Measurements from ENCODE around the gene S100Z. TPM values are rescaled to one million over a fixed set of nuclear protein-coding genes. Genes with fewer than 3 reads are reported as not detected.
"Not testable (repeated sequence)": the region's sequence is repeated elsewhere in the genome, so short reads cannot be mapped to it uniquely, and the experiment has no call there.

S100Z gene
- total and polyA plus RNA-seq, 7 donors: 0.25 to 0.69 (median 0.60) TPM; not detected in 4

DNA sequence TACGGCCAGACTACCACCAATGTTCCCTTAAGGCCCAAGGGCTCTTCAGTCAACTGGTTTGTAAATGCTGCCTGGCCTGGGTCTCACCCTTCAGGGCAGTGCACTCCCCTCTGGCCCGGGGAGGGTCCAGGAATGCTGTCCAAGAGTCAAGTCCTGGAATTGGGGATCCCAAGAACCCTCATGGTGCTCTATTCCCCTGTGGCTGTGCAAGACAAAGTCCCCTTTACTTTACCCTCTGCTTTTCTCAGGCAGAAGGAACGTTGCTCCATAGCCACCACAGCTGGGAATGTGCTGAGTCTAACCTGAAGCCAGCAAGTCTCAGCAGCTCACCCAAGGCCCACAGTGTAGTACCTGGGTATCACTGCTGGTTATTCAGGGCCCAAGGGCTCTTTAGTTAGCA is 51.7 kb downstream of the S100Z start:
- TF ChIP-seq, protein P1, sequence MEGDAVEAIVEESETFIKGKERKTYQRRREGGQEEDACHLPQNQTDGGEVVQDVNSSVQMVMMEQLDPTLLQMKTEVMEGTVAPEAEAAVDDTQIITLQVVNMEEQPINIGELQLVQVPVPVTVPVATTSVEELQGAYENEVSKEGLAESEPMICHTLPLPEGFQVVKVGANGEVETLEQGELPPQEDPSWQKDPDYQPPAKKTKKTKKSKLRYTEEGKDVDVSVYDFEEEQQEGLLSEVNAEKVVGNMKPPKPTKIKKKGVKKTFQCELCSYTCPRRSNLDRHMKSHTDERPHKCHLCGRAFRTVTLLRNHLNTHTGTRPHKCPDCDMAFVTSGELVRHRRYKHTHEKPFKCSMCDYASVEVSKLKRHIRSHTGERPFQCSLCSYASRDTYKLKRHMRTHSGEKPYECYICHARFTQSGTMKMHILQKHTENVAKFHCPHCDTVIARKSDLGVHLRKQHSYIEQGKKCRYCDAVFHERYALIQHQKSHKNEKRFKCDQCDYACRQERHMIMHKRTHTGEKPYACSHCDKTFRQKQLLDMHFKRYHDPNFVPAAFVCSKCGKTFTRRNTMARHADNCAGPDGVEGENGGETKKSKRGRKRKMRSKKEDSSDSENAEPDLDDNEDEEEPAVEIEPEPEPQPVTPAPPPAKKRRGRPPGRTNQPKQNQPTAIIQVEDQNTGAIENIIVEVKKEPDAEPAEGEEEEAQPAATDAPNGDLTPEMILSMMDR (IDR thresholded peaks at IDR 0.05): no peak
- no peak for TF ChIP-seq POLR2AphosphoS5 (IDR thresholded peaks at IDR 0.05)
- Histone ChIP-seq H3K9me3 (peaks cover 0 to 17% (median 5%) of the 10 kb centered on the region in 4 donors), H3K36me3 (no peaks in the 10 kb centered on the region), H3K27me3 (no peaks in the 10 kb centered on the region), H3K4me3 (no peak overlapping the region), H3K4me1 (no peaks in the 10 kb centered on the region), H3K27ac (no peak overlapping the region)
- no peak for DNase-seq
- 70 to 83% methylated on average over 3 of the region's 3 CpGs for WGBS, 2 donors
- intact Hi-C loops (cut with DNase I): no loop called here

DNA sequence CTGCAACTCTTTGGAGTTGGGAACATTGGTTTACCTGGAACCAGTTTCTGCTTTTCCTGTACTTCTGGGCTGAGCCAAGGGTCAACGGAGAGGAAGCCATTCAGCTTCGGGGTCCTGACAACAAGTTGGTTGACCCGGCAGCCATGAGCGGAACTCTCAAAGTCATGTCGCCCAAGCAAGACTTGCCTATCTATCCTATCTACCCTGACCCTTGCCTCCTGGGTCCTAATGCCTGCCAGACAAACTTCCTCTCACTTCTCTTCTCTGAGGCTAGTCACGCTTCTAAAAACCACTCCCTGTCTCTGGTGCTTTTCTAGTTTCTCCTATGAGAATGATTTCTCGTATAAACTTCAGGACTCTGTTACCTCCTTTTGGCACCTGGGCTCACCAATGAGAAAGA is 58.4 kb downstream of the S100Z start:
- intact Hi-C loops (cut with DNase I): no loop called here
- Histone ChIP-seq H3K27ac (no peak overlapping the region), H3K4me1 (no peaks in the 10 kb centered on the region), H3K36me3 (no peaks in the 10 kb centered on the region), H3K9me3 (no peaks in the 10 kb centered on the region), H3K4me3 (no peak overlapping the region), H3K27me3 (no peaks in the 10 kb centered on the region)
- WGBS, 2 donors: 87 to 91% methylated on average over 7 of the region's 7 CpGs
- no peak for DNase-seq
- no peak for TF ChIP-seq POLR2A (IDR thresholded peaks at IDR 0.05)
- TF ChIP-seq EP300 (IDR thresholded peaks at IDR 0.05): no peak

DNA sequence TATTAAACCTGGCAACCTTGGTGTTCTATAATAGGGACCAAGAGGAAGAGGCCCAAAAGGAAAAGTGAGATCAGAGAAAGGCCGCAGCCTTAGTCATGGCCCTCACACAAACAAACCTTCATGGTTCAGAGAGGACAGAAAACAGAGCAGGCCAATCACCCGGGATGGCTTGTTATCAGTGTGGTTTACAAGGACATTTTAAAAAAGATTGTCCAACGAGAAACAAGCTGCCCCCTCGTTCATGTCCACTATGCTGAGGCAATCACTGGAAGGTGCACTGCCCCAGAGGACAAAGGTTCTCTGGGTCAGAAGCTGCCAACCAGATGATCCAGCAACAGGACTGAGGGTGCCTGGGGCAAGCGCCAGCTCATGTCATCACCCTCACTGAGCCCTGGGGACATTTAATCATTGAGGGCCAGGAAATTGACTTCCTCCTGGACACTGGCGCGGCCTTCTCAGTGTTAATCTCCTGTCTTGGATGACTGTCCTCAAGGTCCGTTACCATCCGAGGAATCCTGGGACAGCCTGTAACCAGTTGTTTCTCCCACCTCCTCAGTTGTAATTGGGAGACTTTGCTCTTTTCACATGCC is 60.6 kb downstream of the S100Z start:
- intact Hi-C loops (cut with DNase I); H3K27ac ChIP-seq; H3K4me1 ChIP-seq; H3K27me3 ChIP-seq; H3K9me3 ChIP-seq; H3K36me3 ChIP-seq; DNase-seq; H3K4me3 ChIP-seq: not testable (repeated sequence)
- 80 to 85% methylated on average over 9 of the region's 9 CpGs for WGBS, 2 donors

DNA sequence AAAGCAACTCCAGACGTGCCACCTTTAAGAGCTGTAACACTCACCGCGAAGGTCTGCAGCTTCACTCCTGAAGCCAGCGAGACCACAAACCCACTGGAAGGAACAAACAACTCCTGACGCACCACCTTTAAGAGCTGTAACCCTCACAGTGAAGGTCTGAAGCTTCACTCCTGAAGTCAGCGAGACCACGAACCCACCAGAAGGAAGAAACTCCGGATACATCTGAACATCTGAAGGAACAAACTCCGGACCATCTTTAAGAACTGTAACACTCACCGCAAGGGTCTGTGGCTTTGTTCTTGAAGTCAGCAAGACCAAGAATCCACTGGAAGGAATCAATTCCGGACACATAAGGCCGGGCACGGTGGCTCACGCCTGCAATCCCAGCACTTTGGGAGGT is 64.9 kb downstream of the S100Z start:
- intact Hi-C loops (cut with DNase I): not testable (repeated sequence)
- 86 to 89% methylated on average over 14 of the region's 14 CpGs for WGBS, 2 donors

DNA sequence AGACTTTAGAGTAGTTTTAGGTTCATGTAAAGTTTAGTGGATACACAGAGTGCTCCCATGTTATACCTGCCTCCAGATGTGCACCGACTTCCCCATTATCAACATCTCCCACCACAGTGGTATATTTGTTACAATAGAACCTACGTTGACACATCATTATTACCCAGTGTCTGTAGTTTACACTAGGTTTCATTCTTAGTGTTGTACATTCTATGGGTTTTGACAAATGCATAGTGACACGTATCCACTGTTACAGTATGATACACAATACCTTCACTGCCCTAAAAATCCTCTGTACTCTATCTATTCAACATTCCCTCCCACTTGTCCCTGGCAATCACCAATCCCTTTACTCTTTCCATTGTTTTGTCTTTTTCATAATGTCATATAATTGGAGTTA is 68.7 kb downstream of the S100Z start:
- TF ChIP-seq, protein P1 (IDR thresholded peaks at IDR 0.05): no peak
- TF ChIP-seq POLR2AphosphoS5 (IDR thresholded peaks at IDR 0.05): no peak
- TF ChIP-seq POLR2A (IDR thresholded peaks at IDR 0.05): no peak
- Histone ChIP-seq H3K36me3 (no peaks in the 10 kb centered on the region), H3K27me3 (no peaks in the 10 kb centered on the region), H3K27ac (no peak overlapping the region), H3K9me3 (peaks cover 0 to 4% (median 0%) of the 10 kb centered on the region in 4 donors), H3K4me3 (no peak overlapping the region), H3K4me1 (no peaks in the 10 kb centered on the region)
- intact Hi-C loops (cut with DNase I): no loop called here
- no peak for DNase-seq
- 71 to 88% methylated on average over 3 of the region's 3 CpGs for WGBS, 2 donors

More for the DNA sequence above, 64.9 kb downstream of the S100Z start:
- H3K27ac ChIP-seq, H3K27me3 ChIP-seq, DNase-seq, H3K4me3 ChIP-seq, H3K36me3 ChIP-seq, H3K9me3 ChIP-seq, H3K4me1 ChIP-seq: not testable (repeated sequence)

DNA sequence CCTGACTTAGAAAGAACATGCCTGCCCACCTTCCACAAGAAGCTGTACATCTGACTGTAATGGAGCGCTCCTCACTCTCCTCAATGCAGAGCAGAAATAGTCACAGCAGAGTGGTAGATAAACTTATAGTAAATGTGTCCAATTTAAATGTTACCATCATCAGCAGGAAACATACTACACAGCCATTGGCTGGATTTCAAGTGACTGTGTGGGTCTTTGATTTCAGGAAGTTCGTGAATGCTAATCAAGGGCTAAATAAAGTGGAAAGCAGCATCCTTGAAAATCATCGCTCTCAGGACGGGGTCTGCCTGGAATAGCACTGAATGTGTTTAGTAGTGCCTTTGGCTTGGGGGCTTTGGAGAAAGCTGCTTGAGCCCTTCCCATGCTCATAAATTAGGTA is 70.7 kb downstream of the S100Z start:
- Histone ChIP-seq H3K27me3 (no peaks in the 10 kb centered on the region), H3K9me3 (no peaks in the 10 kb centered on the region), H3K4me3 (no peak overlapping the region), H3K4me1 (no peaks in the 10 kb centered on the region), H3K27ac (no peak overlapping the region), H3K36me3 (no peaks in the 10 kb centered on the region)
- no peak for DNase-seq
- intact Hi-C loops (cut with DNase I): no loop called here
- TF ChIP-seq, protein P1 (IDR thresholded peaks at IDR 0.05): no peak
- TF ChIP-seq POLR2AphosphoS5 (IDR thresholded peaks at IDR 0.05): no peak
- no peak for TF ChIP-seq POLR2A (IDR thresholded peaks at IDR 0.05)
- 72 to 79% methylated on average over 4 of the region's 4 CpGs for WGBS, 2 donors
